HG03460 (cell line): ENCODE measurements around the gene CFAP161.
"Not testable (repeated sequence)": the region's sequence is repeated elsewhere in the genome, so short reads cannot be mapped to it uniquely, and the experiment has no call there.

Experiments used
- ATAC-seq: cut with Tn5 transposase; IDR thresholded peaks from one replicate; pipeline ENCODE4 v1.9.1; 2021; ENCODE audit not compliant: unreplicated experiment

The CFAP161 gene

GRCh38 chr15:81106560-81106959 lies 27.5 kb upstream of the CFAP161 start:
- ATAC-seq = no peak

DNA sequence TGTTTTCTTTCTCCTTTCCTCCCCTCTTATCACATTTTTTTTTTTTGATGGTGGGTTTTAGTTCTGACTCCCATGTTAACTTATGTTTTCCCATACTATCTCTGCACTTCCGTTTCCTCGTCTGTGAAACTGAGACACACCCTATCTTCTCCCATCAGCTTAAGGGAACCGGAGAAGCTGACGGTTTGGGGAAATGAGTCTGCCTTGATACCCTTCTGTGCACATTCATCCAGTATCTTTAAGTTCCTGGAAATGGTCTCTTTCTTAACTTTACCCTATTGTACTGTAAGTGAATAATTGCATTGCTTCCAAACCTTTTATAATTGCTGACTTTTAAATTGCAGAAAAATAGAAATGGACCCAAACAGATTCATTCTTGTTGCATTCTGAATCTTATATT lies 26.2 kb upstream of the CFAP161 start:
- no peak for ATAC-seq

- ATAC-seq = no peak
Observed at GRCh38 chr15:81108427-81108826, 25.6 kb upstream of the CFAP161 start.

DNA sequence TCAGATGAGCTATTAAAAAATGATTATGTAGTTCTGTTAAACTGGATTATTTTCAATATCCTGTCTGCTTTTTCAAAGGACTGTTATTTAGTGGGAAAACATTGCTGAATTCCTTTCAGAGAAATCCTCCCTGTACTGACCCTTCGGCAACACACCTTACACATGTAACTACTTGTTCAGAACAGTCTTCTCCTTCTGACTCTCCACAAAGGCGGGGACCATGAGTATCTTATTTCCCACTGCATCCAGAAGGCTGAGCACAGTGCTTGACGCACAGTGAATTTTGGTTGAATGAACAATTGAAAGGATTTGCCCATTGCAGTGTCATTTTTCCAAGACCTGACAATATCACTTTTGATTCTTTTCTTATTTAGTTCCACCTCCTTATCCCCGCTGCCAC lies 23.1 kb upstream of the CFAP161 start:
- no peak for ATAC-seq

- ATAC-seq = peak; percentile 84
Observed at GRCh38 chr15:81111510-81112470, 22.3 kb upstream of the CFAP161 start.

- no peak for ATAC-seq
Observed at GRCh38 chr15:81113204-81113657, 20.8 kb upstream of the CFAP161 start.

- ATAC-seq = no peak
Observed at GRCh38 chr15:81113861-81114291, 20.2 kb upstream of the CFAP161 start.

DNA sequence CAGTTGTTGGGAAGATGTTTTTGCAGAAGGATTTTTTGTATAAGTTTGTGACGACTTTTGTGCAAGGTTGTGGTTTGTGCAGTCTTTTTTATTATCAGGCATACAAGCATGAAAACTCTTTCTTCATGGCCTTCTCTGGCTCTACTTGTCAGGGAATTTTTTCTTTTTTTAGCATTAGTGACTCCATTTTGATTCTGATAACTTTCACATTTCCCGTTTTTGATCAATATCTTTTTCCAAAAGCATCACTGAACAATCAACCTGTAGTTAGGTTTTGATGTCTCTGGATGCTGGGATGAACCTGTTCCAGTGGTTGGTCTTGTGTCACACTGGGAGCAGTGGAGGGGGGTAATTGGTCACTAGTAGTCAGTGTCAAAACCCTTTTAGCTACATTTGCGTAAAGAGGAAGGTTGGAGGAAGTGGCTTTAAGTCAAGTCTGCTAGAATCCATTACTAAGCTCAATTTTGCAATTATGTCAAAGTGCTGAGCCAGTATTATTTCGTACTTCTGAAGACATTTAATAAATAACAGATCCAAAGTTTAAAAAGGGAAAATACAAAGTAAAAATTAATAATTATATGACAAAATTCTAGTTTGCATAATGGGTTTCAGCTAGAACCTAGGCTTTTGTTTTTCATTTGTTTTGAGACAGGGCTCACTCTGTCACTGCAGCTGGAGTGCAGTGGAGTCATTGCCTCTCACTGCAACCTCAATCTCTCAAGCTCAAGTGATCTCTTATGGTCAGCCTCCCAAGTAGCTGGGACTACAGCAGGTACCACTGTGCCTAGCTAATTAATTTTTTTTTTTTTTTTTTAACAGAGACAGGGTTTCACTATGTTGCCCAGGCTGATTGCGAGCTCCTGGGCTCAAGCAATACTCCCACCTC lies 18.8 kb upstream of the CFAP161 start:
- ATAC-seq = no peak

DNA sequence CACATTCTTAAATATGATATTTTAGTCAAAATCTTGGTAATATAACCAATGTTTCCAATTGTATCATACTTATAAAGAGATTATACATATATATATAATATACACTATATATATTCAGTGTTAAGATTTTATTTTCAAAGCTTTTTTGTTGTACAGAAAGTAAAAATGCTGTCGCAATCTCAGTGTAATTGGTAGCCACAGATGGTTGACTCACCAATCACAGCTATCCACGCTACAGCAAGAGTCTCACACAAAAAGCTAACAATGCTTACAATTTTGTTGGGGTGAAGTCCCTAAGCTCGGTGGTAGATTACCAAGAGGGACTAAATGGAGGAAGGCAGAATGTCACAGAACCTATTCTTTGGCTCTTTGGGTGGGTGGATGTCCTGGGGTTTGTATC lies 16.9 kb upstream of the CFAP161 start:
- no peak for ATAC-seq

DNA sequence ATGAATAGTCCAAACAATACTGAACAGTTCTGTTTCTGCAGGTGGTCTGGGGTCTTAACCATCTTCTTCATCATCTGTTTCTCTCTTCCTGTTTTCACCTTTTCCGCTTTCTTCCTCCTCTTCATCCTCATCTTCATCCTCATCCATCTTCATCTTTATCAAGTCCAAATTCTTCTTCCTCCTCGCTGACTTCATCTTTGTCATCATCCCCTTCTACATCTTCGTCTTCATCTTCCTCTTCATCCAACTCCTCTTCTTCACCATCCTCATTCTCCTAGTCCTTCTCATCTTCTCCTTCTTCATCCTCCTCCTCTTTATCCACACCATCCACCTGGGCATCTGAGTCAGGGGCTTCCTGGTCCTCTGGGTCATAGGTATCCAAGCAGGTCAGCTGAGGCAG lies 16.5 kb upstream of the CFAP161 start:
- ATAC-seq = no peak

- ATAC-seq = no peak
Observed at GRCh38 chr15:81118361-81118760, 15.7 kb upstream of the CFAP161 start.

GRCh38 chr15:81120069-81120468 lies 14.0 kb upstream of the CFAP161 start:
- no peak for ATAC-seq

GRCh38 chr15:81126892-81127291 lies 7.2 kb upstream of the CFAP161 start:
- ATAC-seq = no peak

- ATAC-seq = not testable (repeated sequence)
Observed at GRCh38 chr15:81141478-81141877, 7.4 kb downstream of the CFAP161 start.

GRCh38 chr15:81146006-81146405 lies 11.9 kb downstream of the CFAP161 start:
- ATAC-seq = no peak

DNA sequence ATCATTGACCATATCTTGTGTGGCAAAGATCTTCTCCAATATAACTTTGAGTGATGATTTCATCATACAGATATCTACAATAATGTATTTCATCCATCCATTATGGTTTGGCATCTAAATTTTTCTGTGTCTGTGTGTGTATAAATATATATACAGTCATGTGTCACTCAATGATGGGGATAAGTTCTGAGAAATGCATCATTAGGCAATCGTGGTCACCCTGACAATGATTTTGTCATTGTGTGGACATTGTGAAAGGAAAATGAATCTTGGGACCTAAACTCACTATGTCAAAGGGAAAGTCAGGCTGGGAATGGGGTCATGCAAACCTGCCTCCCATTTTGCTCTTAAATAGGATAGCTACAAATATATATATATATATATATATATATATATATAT lies 12.4 kb downstream of the CFAP161 start:
- ATAC-seq = no peak

DNA sequence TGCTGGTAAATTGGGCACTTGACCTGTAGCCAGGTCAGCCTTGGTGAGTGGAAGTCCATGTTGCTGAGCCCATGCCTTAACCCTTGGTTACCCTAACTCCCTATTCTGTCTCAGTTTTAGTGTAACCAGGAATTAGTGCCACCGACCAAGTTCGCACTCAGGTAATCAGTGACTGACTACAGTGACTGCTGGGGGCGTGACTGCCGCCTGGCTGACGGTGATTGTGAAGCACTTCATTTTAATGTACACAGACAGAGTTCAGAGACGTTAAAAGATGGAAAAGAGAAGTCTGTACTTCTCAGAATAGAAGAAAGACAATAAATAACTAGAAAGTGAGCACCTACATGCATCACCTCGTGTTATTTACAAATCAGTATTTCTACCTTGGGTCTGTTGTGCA lies 17.3 kb downstream of the CFAP161 start:
- ATAC-seq = no peak

- no peak for ATAC-seq
Observed at GRCh38 chr15:81152339-81152738, 18.3 kb downstream of the CFAP161 start.

- no peak for ATAC-seq
Observed at GRCh38 chr15:81152799-81153198, 18.7 kb downstream of the CFAP161 start.

DNA sequence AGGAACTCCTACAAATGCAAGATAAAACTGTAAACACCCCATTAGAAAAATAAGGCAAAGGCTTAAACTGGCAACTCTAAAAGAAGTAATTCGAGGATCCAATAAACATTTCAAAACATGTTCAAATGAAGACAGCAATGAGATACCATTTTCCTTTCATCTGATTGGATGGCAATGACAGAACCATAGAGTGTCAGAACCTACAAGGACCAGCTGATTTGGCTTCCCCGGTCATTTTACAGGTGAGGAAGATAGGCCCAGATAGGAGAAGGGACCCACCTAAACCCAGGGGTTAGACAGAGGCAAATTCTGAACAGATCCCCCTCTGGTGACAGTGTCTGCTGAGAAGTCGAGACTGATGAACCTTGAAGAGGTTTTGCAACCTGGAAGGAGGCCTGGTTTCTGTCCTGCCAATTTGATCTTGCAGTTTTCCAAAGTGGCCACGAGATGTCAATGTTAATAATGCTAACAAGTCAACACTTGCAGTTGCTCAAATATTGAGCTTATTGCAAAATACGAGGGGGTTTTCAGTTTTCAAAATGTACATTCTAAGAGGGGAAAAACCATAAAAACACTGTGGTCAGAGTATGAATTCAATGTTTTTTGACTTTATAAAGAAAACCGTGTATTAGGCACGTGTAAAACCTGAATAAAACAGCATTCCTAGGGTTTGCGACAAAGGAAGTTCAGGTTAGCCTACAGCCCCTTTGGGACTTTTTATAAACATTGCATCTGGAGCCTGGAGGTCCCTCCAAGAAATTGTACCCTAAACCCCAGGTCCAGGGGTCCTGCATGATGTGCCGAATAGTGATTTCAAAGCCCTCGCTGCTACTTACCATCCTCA lies 21.5 kb downstream of the CFAP161 start:
- ATAC-seq = no peak

DNA sequence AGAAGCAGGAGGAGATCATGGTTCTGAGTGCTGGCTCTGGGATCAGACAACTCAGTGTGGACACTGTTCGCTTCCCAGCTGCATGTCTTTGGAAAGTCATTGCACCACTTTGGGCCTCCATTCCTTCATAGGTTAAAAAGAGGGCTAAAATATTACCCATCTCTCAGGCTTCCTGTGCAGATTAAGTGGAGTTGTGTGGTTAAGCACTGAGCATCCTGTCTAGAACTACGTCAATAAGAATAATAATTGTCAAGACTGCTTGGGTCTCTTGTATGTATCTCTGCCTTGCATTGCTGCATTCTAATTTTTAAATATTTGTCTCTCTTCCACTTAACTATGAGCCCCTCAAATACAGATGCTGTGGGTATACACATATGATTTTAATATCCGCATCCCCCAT lies 22.3 kb downstream of the CFAP161 start:
- ATAC-seq = no peak
